ENCODE results near the gene CARNS1. TPM values are rescaled to one million over a fixed set of nuclear protein-coding genes. Genes with fewer than 3 reads are reported as not detected.
A peak's percentile ranks its signal among the peaks of the same experiment; 100 is the strongest.

The CARNS1 gene
- total and polyA plus RNA-seq, 9 donors: 0.12 to 13.2 (median 0.62) TPM

- Histone ChIP-seq H3K36me3 (no peaks in the 10 kb centered on the region), H3K4me3 (no peak overlapping the region), H3K4me1 (ENCODE audit: insufficient read depth) (peaks cover 4% of the 10 kb centered on the region), H3K9me3 (no peaks in the 10 kb centered on the region), H3K27me3 (no peaks in the 10 kb centered on the region), H3K27ac (no peak overlapping the region)
- intact Hi-C loops (cut with DNase I): loop anchor here in 1 of 4 donors (10.0 kb wide), 1 partner anchor 64 kb away; the partner anchor contains the start of genes CDK2AP2 and PITPNM1
- TF ChIP-seq EP300 (IDR thresholded peaks at IDR 0.05) (no peak), POLR2A (IDR thresholded peaks at IDR 0.05) (no peak)
- peak in 2 of 5 donors; percentile 34 to 36 for DNase-seq
- WGBS, 3 donors: 78 to 83% (median 82%) methylated on average over 21 of the region's 21 CpGs
Observed at GRCh38 chr11:67441098-67441563, 25.7 kb downstream of the CARNS1 start.

- TF ChIP-seq CTCF (IDR thresholded peaks at IDR 0.05) (no peak), EP300 (IDR thresholded peaks at IDR 0.05) (no peak), POLR2A (IDR thresholded peaks at IDR 0.05) (no peak)
- peak overlapping the region in 1 of 2 donors; percentile 94 for H3K27ac ChIP-seq
- H3K4me3 ChIP-seq: no peak overlapping the region
- intact Hi-C loops (cut with DNase I): loop anchor here in 1 of 4 donors (10.0 kb wide), 1 partner anchor 63 kb away; the partner anchor contains the start of genes CDK2AP2 and PITPNM1
- H3K36me3 ChIP-seq: no peaks in the 10 kb centered on the region
- no peaks in the 10 kb centered on the region for H3K27me3 ChIP-seq
- DNase-seq: peak in 1 of 5 donors; percentile 45
- H3K4me1 ChIP-seq (ENCODE audit: insufficient read depth): peaks cover 4% of the 10 kb centered on the region
- 80 to 83% (median 83%) methylated on average over 27 to 28 of the region's 28 CpGs for WGBS, 3 donors
- no peaks in the 10 kb centered on the region for H3K9me3 ChIP-seq
Observed at GRCh38 chr11:67441731-67442351, 26.4 kb downstream of the CARNS1 start.

- Histone ChIP-seq H3K36me3 (no peaks in the 10 kb centered on the region), H3K4me3 (peak overlapping the region; percentile 69), H3K27me3 (no peaks in the 10 kb centered on the region), H3K27ac (peak overlapping the region; percentile 94), H3K4me1 (ENCODE audit: insufficient read depth) (peaks cover 4% of the 10 kb centered on the region), H3K9me3 (no peaks in the 10 kb centered on the region)
- intact Hi-C loops (cut with DNase I): loop anchor here in 1 of 4 donors (1.0 to 10.0 kb wide), 2 partner anchors 41 to 62 kb away; partner anchors contain the start of genes CDK2AP2, PITPNM1 and PPP1CA
- peak in 2 of 5 donors; percentile 36 to 43 for DNase-seq
- TF ChIP-seq CTCF (IDR thresholded peaks at IDR 0.05): no peak
- TF ChIP-seq POLR2A (IDR thresholded peaks at IDR 0.05): no peak
- no peak for TF ChIP-seq EP300 (IDR thresholded peaks at IDR 0.05)
- 27 to 33% (median 31%) methylated on average over 40 to 45 of the region's 45 CpGs for WGBS, 3 donors
Observed at GRCh38 chr11:67442504-67443404, 27.3 kb downstream of the CARNS1 start.

- Histone ChIP-seq H3K4me1 (ENCODE audit: insufficient read depth) (peaks cover 4% of the 10 kb centered on the region), H3K27me3 (no peaks in the 10 kb centered on the region), H3K36me3 (no peaks in the 10 kb centered on the region), H3K27ac (no peak overlapping the region), H3K4me3 (no peak overlapping the region), H3K9me3 (no peaks in the 10 kb centered on the region)
- 83 to 97% (median 87%) methylated on average over 5 of the region's 5 CpGs for WGBS, 3 donors
- no peak for DNase-seq
- intact Hi-C loops (cut with DNase I): loop anchor here in 1 of 4 donors (10.0 kb wide), 1 partner anchor 59 kb away; the partner anchor contains the start of genes CDK2AP2 and PITPNM1
- no peak for TF ChIP-seq POLR2A (IDR thresholded peaks at IDR 0.05)
- TF ChIP-seq EP300 (IDR thresholded peaks at IDR 0.05): no peak
- no peak for TF ChIP-seq CTCF (IDR thresholded peaks at IDR 0.05)
Observed at GRCh38 chr11:67445515-67445914, 30.0 kb downstream of the CARNS1 start.
